Measurements from ENCODE around the gene CAMK4.

Gene CAMK4

GRCh38 chr5:111425205-111425604 lies 201.0 kb downstream of the CAMK4 start:
- DNase-seq (ENCODE audit: low read depth in 2 of 2), result no peak

GRCh38 chr5:111427762-111428161 lies 203.6 kb downstream of the CAMK4 start:
- DNase-seq (ENCODE audit: low read depth in 2 of 2), result no peak

- no peak for DNase-seq (ENCODE audit: low read depth in 2 of 2)
Observed at GRCh38 chr5:111432883-111433536, 208.8 kb downstream of the CAMK4 start.

GRCh38 chr5:111434800-111435199 lies 210.6 kb downstream of the CAMK4 start:
- DNase-seq (ENCODE audit: low read depth in 2 of 2), result no peak

DNA sequence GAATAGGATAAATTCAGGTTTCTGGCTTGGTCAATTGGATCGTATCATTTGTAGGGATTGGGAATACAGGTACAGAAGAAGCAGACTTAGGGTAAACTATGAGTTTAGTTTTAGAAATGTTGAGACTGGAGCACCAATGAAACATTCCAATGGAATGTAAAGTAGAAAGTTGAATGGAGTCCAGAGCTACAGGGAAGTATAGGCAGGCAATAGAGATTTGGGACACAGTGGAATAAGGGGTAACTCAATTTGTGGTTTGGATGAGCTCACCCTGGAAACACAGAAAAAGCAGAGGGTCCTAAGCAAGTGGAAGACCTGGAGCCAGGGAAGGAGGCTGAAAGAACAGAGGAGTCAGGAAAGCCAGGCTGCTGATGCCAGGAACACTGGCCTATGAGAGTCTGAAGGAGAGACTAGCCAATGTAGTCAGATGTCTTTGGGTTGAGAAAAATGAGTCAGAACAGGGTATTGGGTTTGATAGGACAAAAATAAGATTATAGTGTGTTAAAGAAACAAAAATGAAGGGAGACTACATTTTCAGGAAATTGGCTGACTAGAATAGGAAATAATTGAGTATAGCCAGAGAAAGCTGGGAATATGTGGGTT lies 215.4 kb downstream of the CAMK4 start:
- DNase-seq (ENCODE audit: low read depth in 2 of 2), result no peak

- DNase-seq (ENCODE audit: low read depth in 2 of 2), result no peak
Observed at GRCh38 chr5:111447099-111447498, 222.9 kb downstream of the CAMK4 start.

DNA sequence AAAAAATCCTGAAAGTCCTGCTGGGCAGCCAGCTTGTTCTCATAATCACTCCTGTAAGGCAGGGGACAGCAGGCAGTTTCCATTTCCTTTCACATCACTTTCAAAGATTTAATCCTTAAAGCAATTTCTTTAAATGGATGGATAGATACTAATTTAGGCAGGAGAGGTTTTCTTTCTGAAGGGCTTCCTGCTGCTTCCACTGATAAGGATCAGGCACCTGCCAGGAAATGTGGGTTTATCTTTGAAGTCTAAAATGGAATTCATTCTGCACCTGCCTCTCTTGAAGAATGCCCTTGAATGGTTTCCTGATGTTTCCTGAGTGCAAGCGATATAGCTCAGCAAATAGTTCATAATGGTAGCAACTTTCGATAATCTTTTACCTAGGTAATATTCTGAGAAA lies 223.6 kb downstream of the CAMK4 start:
- DNase-seq (ENCODE audit: low read depth in 2 of 2), result no peak

- DNase-seq (ENCODE audit: low read depth in 2 of 2), result no peak
Observed at GRCh38 chr5:111453295-111453694, 229.1 kb downstream of the CAMK4 start.

- DNase-seq (ENCODE audit: low read depth in 2 of 2), result no peak
Observed at GRCh38 chr5:111453747-111454146, 229.6 kb downstream of the CAMK4 start.

DNA sequence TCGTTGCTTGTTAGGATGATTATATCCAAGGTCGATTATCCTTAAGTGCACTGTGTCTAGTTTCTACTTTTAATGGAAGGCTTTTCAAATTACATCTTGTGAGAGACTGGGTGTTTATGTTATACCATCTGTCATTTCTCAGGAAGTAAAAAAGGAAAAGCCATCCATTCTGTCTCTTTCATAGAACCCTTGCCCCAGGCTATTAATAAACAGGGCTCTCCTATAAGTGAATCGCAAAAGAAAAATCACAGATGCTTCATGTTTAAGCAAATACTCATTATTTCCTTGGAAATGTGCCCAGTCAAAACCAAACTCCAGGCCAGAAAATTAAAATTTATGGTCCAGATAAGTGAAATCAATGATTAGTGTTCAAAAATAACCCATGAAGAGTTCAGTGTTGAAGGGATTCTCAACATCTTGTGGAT lies 230.0 kb downstream of the CAMK4 start:
- no peak for DNase-seq (ENCODE audit: low read depth in 2 of 2)

GRCh38 chr5:111454776-111455175 lies 230.6 kb downstream of the CAMK4 start:
- no peak for DNase-seq (ENCODE audit: low read depth in 2 of 2)

DNA sequence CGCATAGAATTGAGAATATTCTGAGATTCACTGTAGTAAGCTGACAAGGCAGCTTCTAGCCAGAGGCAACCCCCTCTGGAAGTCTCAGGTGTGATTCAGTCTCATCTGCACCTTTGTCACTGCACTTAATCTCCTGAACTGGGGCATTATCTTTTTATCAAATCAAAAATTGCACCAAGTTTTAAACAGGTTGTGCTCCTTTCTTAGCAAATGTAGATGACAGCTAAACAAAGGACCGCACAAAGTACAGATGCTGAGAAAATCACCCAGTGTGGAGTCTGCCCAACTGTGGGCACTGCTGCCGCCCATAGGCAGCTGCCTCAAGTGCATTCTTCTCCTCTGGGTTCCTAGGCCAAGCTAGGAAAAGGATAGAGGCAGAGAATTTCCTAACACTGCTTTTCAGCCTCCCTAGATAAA lies 237.1 kb downstream of the CAMK4 start:
- DNase-seq (ENCODE audit: low read depth in 2 of 2), result no peak

DNA sequence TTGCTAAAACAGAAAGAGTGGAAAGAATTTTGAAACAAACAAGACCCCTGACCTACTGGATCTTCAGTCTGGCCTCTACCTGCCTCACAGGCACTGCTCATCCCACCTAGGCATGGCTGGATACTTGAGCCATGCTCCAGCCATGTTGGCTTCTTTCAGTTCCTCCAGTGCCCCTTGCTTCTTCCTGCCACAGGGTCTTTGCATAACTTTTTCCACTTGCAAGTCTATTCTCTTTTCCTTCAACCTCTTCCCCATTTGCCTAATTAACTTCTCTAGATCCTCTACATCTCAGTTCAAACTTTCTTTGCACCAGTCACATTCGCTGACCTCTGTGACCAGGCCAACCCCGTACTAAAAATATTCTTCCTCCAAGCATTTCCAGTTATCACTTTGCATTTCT lies 237.8 kb downstream of the CAMK4 start:
- no peak for DNase-seq (ENCODE audit: low read depth in 2 of 2)

DNA sequence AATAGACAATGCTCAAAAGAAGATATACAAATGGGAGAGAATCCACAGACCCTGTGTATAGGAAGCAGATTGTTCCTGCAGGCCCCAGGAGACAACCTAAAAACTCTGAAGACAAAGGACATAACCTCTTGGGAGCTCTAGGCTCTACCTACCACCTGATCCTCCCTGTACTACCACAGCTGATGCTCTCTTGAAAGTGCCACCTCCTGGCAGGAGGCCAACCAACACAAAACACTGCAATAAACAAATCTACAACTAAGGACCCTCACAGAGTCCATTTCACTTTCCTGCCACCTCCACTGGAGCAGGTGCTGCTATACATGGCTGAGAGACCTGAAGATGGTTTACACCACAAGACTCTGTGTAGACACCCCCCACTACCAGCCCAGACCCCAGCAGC lies 239.1 kb downstream of the CAMK4 start:
- DNase-seq (ENCODE audit: low read depth in 2 of 2), result no peak

DNA sequence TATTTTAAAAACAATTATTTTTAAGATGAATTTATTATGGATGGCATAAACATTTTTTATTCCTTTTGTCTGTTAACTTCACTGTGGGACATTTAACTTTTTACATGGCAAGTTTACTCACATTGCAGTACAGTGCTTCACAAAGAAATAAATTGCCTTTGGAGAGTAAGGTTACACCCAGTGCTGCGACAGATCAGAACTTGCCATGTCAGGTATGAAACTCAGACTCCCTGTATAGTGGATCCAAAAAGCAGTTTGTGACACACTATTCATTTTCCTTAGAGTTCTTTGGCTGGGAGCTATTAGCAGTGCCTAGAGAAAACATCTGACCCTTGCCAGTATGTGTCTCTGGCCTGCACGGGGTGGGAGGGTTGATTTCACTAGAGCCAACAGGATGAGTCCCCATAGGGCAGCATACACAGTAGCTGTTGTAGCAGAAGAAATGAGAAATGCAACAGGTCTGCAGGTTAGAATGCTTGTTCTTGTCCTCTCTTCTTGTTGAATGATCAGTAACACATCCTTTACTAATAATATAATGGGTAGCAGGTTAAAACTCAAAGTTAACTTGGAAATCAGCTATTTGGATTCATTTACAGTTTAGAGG lies 245.2 kb downstream of the CAMK4 start:
- no peak for DNase-seq (ENCODE audit: low read depth in 2 of 2)

DNA sequence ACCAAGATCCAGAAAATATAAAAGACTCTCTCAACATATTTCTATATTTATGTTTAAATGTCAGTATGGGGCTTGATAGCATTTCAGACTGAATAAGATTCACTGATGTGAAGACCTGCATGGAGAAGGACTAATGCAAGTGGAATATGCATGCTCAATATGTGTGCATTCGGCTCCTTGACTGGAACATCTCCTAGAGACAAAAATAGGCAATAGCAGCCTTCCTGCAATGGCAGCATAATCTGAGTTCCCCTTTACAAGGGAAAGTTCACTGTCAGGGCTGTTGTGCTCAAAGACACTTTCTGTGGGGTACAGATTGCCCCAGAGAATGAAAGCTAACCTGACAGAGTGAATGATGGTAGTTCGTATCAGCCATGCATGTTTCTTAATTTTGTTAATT lies 245.7 kb downstream of the CAMK4 start:
- no peak for DNase-seq (ENCODE audit: low read depth in 2 of 2)

DNA sequence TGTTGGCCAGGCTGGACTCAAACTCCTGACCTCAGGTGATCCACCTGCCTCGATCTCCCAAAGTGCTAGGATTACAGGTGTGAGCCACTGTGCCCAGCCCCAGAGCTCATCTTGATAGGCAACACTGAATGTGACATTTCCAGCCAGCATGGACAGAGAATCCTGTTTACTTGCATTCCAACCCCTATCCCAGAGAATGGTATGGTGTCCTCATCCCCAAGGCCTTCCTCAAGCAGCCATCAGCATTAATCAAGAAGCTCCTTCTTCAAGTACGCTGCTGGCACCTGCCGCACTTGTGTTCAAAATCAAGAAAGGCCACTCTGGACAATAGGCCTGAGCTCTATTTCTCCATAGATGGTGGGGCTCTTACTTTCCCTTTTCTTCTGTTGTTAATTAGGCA lies 247.9 kb downstream of the CAMK4 start:
- DNase-seq (ENCODE audit: low read depth in 2 of 2), result no peak

DNA sequence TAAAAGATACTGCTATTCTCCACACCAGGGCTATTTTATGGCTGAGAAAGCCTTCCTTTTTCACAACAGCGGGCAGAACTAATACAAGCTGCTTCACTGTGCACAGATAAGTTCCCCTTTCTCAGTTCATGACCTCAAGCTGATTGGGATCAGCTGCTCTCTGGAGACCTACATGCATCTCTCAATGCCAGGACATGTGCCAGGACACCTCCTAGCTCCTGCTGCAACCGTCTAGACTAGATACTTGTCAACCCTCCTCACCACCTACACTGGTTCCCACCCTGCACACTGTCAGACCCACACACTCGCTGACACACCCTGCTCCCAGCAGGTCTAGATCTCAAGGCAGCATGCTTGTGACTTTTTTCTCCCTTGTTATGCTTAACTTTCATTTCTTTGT lies 248.4 kb downstream of the CAMK4 start:
- no peak for DNase-seq (ENCODE audit: low read depth in 2 of 2)

DNA sequence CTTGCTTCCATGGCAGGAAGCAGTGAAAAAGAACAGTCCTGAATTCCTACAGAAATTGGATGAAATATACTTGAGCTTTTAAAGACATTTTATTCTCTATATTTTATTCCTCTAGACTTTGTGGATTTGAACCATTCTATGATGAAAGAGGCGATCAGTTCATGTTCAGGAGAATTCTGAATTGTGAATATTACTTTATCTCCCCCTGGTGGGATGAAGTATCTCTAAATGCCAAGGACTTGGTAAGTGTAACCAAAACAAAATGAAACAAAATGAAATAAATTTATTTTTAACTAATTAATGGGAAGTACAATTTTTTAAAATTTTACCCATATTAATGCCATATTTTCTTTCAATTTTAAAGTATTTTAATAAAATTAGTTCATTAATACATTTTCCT lies 254.1 kb downstream of the CAMK4 start:
- DNase-seq (ENCODE audit: low read depth in 2 of 2), result no peak

DNA sequence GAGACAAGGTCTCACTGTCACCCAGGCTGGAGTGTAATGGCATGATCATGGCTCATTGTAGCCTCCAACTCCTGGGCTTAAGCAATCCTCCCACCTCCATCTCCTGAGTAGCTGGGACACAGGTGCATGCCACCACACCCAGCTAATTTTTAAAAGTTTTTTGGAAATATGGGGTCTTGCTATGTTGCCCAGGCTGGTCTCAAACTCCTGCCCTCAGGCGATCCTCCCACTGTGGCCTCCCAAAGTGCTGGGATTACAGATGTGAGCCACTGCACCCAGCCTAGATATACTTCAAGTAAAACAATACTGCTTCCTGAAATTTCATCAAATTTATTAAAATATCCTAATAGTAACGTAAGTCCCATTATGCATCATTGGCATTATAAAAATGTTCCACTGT lies 254.7 kb downstream of the CAMK4 start:
- DNase-seq (ENCODE audit: low read depth in 2 of 2), result no peak

- DNase-seq (ENCODE audit: low read depth in 2 of 2), result no peak
Observed at GRCh38 chr5:111480346-111480745, 256.2 kb downstream of the CAMK4 start.

DNA sequence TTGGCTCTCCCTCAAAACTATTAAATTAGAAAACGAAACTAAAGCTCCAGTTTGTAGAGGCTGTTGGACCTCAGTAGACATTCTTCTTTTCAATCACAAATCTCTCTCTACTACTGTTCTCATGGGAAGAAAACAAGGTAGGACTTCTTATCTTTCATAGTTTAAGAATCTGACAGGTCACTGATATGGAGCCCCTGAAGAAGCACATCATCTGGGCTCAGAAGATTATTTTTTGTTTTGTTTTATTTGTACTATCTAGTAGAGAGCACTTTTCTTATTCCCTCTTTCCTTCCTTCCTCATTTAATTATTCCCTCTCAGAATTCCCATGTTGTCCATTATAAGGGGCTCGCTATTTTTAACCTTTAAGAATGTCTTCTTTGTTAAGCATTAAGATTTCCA lies 261.9 kb downstream of the CAMK4 start:
- DNase-seq (ENCODE audit: low read depth in 2 of 2), result no peak

DNA sequence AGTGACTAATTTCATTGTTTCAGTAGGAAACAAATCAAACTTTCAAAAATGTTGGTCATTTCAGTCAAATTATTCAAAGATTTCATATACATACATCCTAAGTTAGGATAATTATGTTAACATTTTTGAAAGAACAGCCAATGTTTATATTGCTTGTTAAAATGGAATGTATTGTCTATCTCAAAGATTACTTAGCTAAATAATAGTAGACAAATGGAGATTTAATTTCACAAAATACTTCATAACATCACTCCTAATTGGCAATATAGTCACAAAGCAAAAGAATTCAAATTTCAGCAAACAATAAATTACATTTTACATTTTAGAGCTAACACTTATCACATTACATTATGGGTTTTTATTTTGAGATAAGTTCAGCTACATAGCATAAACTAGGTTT lies 262.7 kb downstream of the CAMK4 start:
- no peak for DNase-seq (ENCODE audit: low read depth in 2 of 2)

DNA sequence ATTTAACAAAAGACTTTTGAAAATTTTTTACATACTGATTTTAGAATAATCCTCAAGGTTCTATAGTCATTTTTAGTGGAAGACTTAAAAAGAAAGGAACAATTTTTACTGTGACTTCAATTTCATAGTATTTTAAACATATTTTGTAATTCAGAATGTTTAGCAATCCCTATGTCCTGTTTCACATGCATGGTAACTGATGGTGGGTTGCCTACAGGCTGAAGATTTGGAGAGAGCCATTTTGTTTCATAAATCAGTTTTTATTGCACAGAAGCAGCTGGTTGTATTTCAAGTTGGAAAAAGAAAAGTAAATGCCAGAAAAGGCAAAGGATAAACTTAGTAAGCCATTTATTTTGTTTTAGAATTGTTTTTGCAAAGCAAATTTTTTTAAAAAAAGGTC lies 264.2 kb downstream of the CAMK4 start:
- no peak for DNase-seq (ENCODE audit: low read depth in 2 of 2)

All from stimulated activated CD8-positive, alpha-beta memory T cell treated with anti-CD3 and anti-CD28 coated beads, Interleukin-7, amount 100 ng/mL, for 1 hour (primary cell).